Measurements from ENCODE around the gene RBM47. TPM values are rescaled to one million over a fixed set of nuclear protein-coding genes. Genes with fewer than 3 reads are reported as not detected.
A peak's percentile ranks its signal among the peaks of the same experiment; 100 is the strongest.
"Not testable (repeated sequence)": the region's sequence is repeated elsewhere in the genome, so short reads cannot be mapped to it uniquely, and the experiment has no call there.

Gene RBM47
- total RNA-seq, 2 experiments from 2014 or later, result 0.60 to 0.66 TPM

GRCh38 chr4:40553995-40554394 lies 75.7 kb downstream of the RBM47 start:
- CTCF ChIA-PET, result interaction anchor here (0.6 kb wide), 1 partner anchor 73 kb away, joined by 3 read pairs; no protein-coding TSS in a partner anchor
- Mint-ChIP-seq H3K4me3 (no peak overlapping the region), H3K27ac (no peak overlapping the region), H3K4me1 (ENCODE audit: low read depth) (peaks cover 36% of the 10 kb centered on the region), H3K9me3 (ENCODE audit: insufficient read depth) (no peaks in the 10 kb centered on the region), H3K36me3 (ENCODE audit: low read depth) (no peaks in the 10 kb centered on the region), H3K27me3 (ENCODE audit: low read depth) (no peaks in the 10 kb centered on the region)
- ATAC-seq, result no peak
- no peak for DNase-seq
- POLR2A ChIA-PET, result no interaction called here

GRCh38 chr4:40552536-40552935 lies 77.1 kb downstream of the RBM47 start:
- peaks cover 35% of the 10 kb centered on the region for H3K4me1 Mint-ChIP-seq (ENCODE audit: low read depth)
- no peak overlapping the region for H3K4me3 Mint-ChIP-seq
- ChIA-PET CTCF (no interaction called here), POLR2A (no interaction called here)
- no peaks in the 10 kb centered on the region for H3K36me3 Mint-ChIP-seq (ENCODE audit: low read depth)
- no peaks in the 10 kb centered on the region for H3K27me3 Mint-ChIP-seq (ENCODE audit: low read depth)
- no peak for DNase-seq
- no peaks in the 10 kb centered on the region for H3K9me3 Mint-ChIP-seq (ENCODE audit: insufficient read depth)
- H3K27ac Mint-ChIP-seq, result no peak overlapping the region
- no peak for ATAC-seq

DNA sequence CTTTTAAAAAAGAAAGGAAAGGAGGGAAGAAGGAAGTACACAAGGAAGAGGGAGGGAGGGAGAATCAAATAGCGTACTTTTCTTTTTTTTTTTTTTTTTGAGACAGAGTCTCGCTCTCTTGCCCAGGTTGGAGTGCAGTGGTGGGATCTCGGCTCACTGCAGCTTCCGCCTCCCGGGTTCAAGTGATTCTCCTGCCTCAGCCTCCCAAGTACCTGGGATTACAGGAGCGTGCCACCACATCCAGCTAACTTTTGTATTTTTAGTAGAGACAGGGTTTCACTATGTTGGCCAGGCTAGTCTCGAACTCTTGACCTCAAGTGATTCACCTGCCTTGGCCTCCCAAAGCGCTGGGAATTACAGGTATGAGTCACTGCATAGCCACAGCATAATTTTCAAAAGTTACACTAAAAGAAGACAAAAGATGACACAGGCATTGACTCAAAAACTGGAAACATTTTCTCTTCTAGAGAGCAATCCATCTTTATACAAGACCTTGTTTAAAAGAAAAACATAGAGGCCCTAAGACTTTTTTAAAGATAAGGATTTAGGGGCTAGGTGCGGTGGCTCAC lies 78.0 kb downstream of the RBM47 start:
- Mint-ChIP-seq H3K27ac (peak overlapping the region; percentile 84), H3K4me3 (peak overlapping the region; percentile 76), H3K4me1 (ENCODE audit: low read depth) (peaks cover 35% of the 10 kb centered on the region)
- H3K9me3 Mint-ChIP-seq (ENCODE audit: insufficient read depth); DNase-seq; ATAC-seq; H3K27me3 Mint-ChIP-seq (ENCODE audit: low read depth); H3K36me3 Mint-ChIP-seq (ENCODE audit: low read depth): not testable (repeated sequence)
- ChIA-PET CTCF (interaction anchor here (1.1 kb wide), 1 partner anchor 25 kb away, joined by 3 read pairs; no protein-coding TSS in a partner anchor), POLR2A (interaction anchor here (0.8 kb wide), 1 partner anchor 234 kb away, joined by 5 read pairs; no protein-coding TSS in a partner anchor)

- ATAC-seq (peak; percentile 90), DNase-seq (peak; percentile 65)
- POLR2A ChIA-PET, result interaction anchor here (0.6 to 0.8 kb wide), 3 partner anchors 234 to 524 kb away, joined by 3 to 5 read pairs (median 4); no protein-coding TSS in a partner anchor
- Mint-ChIP-seq H3K4me3 (peak overlapping the region; percentile 76), H3K4me1 (ENCODE audit: low read depth) (peaks cover 35% of the 10 kb centered on the region), H3K27me3 (ENCODE audit: low read depth) (no peaks in the 10 kb centered on the region), H3K27ac (peak overlapping the region; percentile 84), H3K9me3 (ENCODE audit: insufficient read depth) (no peaks in the 10 kb centered on the region), H3K36me3 (ENCODE audit: low read depth) (no peaks in the 10 kb centered on the region)
- CTCF ChIA-PET, result interaction anchor here (0.6 to 1.4 kb wide), 13 partner anchors 10 to 1220 kb away, joined by 3 to 6 read pairs (median 3); no protein-coding TSS in a partner anchor
These were observed 78.7 kb downstream of the RBM47 start for GRCh38 chr4:40550948-40551462.

DNA sequence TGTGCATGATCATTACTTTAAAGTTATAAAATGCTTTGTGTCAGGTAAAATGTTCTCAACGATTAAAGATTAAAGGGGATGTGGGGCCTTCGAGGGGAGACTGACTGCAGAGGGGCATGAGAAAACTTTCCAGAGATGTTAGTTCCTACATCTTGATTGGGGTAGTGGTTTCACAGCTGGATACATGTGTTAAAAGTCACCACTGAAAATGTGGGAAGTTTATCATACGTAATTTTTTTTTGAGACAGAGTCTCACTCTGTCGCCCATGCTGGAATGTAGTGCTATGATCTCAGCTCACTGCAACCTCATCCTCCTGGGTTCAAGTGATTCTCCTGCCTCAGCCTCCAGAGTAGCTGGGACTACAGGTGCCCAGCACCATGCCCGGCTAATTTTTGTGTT lies 79.5 kb downstream of the RBM47 start:
- Mint-ChIP-seq H3K27ac (peak overlapping the region; percentile 65), H3K4me3 (no peak overlapping the region)
- POLR2A ChIA-PET, result no interaction called here

GRCh38 chr4:40548256-40548655 lies 81.4 kb downstream of the RBM47 start:
- Mint-ChIP-seq H3K4me3 (no peak overlapping the region), H3K36me3 (ENCODE audit: low read depth) (no peaks in the 10 kb centered on the region), H3K4me1 (ENCODE audit: low read depth) (peaks cover 24% of the 10 kb centered on the region), H3K27ac (no peak overlapping the region), H3K27me3 (ENCODE audit: low read depth) (no peaks in the 10 kb centered on the region), H3K9me3 (ENCODE audit: insufficient read depth) (no peaks in the 10 kb centered on the region)
- DNase-seq (no peak), ATAC-seq (no peak)
- CTCF ChIA-PET, result no interaction called here
- POLR2A ChIA-PET, result no interaction called here

More for the DNA sequence above, 79.5 kb downstream of the RBM47 start:
- CTCF ChIA-PET, result interaction anchor here (0.9 to 1.4 kb wide), 5 partner anchors 9 to 293 kb away, joined by 3 to 6 read pairs (median 4); no protein-coding TSS in a partner anchor
- Mint-ChIP-seq H3K9me3 (ENCODE audit: insufficient read depth) (no peaks in the 10 kb centered on the region), H3K27me3 (ENCODE audit: low read depth) (no peaks in the 10 kb centered on the region), H3K4me1 (ENCODE audit: low read depth) (peaks cover 35% of the 10 kb centered on the region), H3K36me3 (ENCODE audit: low read depth) (no peaks in the 10 kb centered on the region)
- no peak for DNase-seq
- ATAC-seq, result no peak

DNA sequence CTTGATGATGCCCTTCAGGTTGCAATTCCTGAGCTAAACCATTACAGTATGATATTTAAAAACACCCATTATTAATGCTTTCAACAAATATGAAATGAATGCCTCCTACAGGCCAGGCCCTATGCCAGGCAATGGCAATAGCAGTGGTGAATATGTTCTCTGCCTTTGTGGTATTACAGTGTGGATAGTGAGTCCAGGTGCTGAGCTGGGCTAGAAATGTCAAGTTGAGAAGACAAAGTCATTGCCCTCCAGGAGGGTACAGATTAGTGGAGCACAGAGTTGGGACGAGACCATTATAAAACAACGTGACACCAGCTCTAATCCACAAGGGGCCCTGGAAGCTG lies 81.9 kb downstream of the RBM47 start:
- CTCF ChIA-PET, result no interaction called here
- Mint-ChIP-seq H3K4me1 (ENCODE audit: low read depth) (peaks cover 24% of the 10 kb centered on the region), H3K27me3 (ENCODE audit: low read depth) (no peaks in the 10 kb centered on the region), H3K9me3 (ENCODE audit: insufficient read depth) (no peaks in the 10 kb centered on the region), H3K4me3 (no peak overlapping the region), H3K27ac (no peak overlapping the region), H3K36me3 (ENCODE audit: low read depth) (no peaks in the 10 kb centered on the region)
- ATAC-seq (no peak), DNase-seq (no peak)
- POLR2A ChIA-PET, result no interaction called here

- ATAC-seq (no peak), DNase-seq (no peak)
- POLR2A ChIA-PET, result no interaction called here
- no peaks in the 10 kb centered on the region for H3K36me3 Mint-ChIP-seq (ENCODE audit: low read depth)
- no peak overlapping the region for H3K27ac Mint-ChIP-seq
- CTCF ChIA-PET, result interaction anchor here (1.0 kb wide), 1 partner anchor 491 kb away, joined by 3 read pairs; no protein-coding TSS in a partner anchor
- H3K27me3 Mint-ChIP-seq (ENCODE audit: low read depth), result peaks cover under 1% of the 10 kb centered on the region
- peaks cover 19% of the 10 kb centered on the region for H3K4me1 Mint-ChIP-seq (ENCODE audit: low read depth)
- H3K9me3 Mint-ChIP-seq (ENCODE audit: insufficient read depth), result no peaks in the 10 kb centered on the region
- H3K4me3 Mint-ChIP-seq, result no peak overlapping the region
These were observed 82.5 kb downstream of the RBM47 start for GRCh38 chr4:40546969-40547788.

GRCh38 chr4:40546506-40546905 lies 83.2 kb downstream of the RBM47 start:
- Mint-ChIP-seq H3K4me1 (ENCODE audit: low read depth) (peaks cover 16% of the 10 kb centered on the region), H3K27ac (no peak overlapping the region), H3K4me3 (no peak overlapping the region), H3K9me3 (ENCODE audit: insufficient read depth) (no peaks in the 10 kb centered on the region), H3K36me3 (ENCODE audit: low read depth) (no peaks in the 10 kb centered on the region), H3K27me3 (ENCODE audit: low read depth) (peaks cover 2% of the 10 kb centered on the region)
- ATAC-seq, result no peak
- POLR2A ChIA-PET, result no interaction called here
- DNase-seq, result no peak
- CTCF ChIA-PET, result interaction anchor here (1.0 kb wide), 1 partner anchor 490 kb away, joined by 3 read pairs; no protein-coding TSS in a partner anchor

DNA sequence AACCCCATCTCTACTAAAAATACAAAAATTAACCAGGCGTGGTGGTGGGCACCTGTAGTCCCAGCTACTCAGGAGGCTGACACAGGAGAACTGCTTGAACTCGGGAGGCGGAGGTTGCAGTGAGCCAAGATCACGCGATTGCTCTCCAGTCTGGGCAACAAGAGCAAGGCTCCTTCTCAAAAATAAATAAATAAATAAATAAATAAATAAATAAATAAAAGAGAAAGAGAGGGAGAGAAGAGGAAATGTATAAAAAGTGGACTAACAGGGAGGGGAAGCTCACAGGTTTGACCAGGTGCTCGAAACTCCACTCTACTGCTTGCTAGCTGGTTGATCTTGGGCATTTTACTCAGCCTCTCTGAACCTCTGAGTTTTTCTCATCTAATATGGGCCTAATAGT lies 84.2 kb downstream of the RBM47 start:
- ATAC-seq; H3K27me3 Mint-ChIP-seq (ENCODE audit: low read depth); H3K4me1 Mint-ChIP-seq (ENCODE audit: low read depth); H3K36me3 Mint-ChIP-seq (ENCODE audit: low read depth); CTCF ChIA-PET; H3K27ac Mint-ChIP-seq; POLR2A ChIA-PET; H3K9me3 Mint-ChIP-seq (ENCODE audit: insufficient read depth); DNase-seq; H3K4me3 Mint-ChIP-seq: not testable (repeated sequence)

- no peak overlapping the region for H3K27ac Mint-ChIP-seq
These were observed 85.4 kb downstream of the RBM47 start for GRCh38 chr4:40544221-40544620.

GRCh38 chr4:40540800-40541199 lies 88.9 kb downstream of the RBM47 start:
- POLR2A ChIA-PET, result no interaction called here
- DNase-seq (no peak), ATAC-seq (no peak)
- Mint-ChIP-seq H3K4me1 (ENCODE audit: low read depth) (no peaks in the 10 kb centered on the region), H3K4me3 (no peak overlapping the region), H3K9me3 (ENCODE audit: insufficient read depth) (no peaks in the 10 kb centered on the region), H3K27ac (no peak overlapping the region), H3K27me3 (ENCODE audit: low read depth) (peaks cover 2% of the 10 kb centered on the region), H3K36me3 (ENCODE audit: low read depth) (no peaks in the 10 kb centered on the region)
- CTCF ChIA-PET, result interaction anchor here (2.4 kb wide), 1 partner anchor 10 kb away, joined by 6 read pairs; no protein-coding TSS in a partner anchor

More at GRCh38 chr4:40544221-40544620, 85.4 kb downstream of the RBM47 start:
- ChIA-PET CTCF (no interaction called here), POLR2A (no interaction called here)
- DNase-seq, result no peak
- H3K4me1 Mint-ChIP-seq (ENCODE audit: low read depth), result no peaks in the 10 kb centered on the region
- H3K9me3 Mint-ChIP-seq (ENCODE audit: insufficient read depth), result no peaks in the 10 kb centered on the region
- H3K4me3 Mint-ChIP-seq, result no peak overlapping the region
- H3K27me3 Mint-ChIP-seq (ENCODE audit: low read depth), result peaks cover 2% of the 10 kb centered on the region
- no peak for ATAC-seq
- H3K36me3 Mint-ChIP-seq (ENCODE audit: low read depth), result no peaks in the 10 kb centered on the region

Data from activated CD8-positive, alpha-beta T cell treated with anti-CD3 and anti-CD28 coated beads, Interleukin-2, amount 10 ng/mL, durations not matched to agents 7 days and 5 days (primary cell).